Amygdala (tissue), 56 donors: ENCODE data around the gene RAC3.
A peak's percentile ranks its signal among the peaks of the same experiment; 100 is the strongest.
"Not testable (repeated sequence)": the region's sequence is repeated elsewhere in the genome, so short reads cannot be mapped to it uniquely, and the experiment has no call there.

ENCODE experiments used
- DNase-seq, 56 donors: peaks; one replicate each; lab custom pipeline; 2025; lab: John Stamatoyannopoulos, UW

RAC3 gene

GRCh38 chr17:82037092-82037888 lies 5.8 kb downstream of the RAC3 start, which contains the start of gene DCXR:
DCXR (minus strand) TSS chr17:82037697; CDS start chr17:82037682, 15 bp downstream.
- peak; percentile 67 to 99 (median 94) for DNase-seq

GRCh38 chr17:82037889-82038195 lies 6.4 kb downstream of the RAC3 start:
- no peak for DNase-seq

GRCh38 chr17:82038796-82039409 lies 7.4 kb downstream of the RAC3 start:
- DNase-seq, result not testable (repeated sequence)

- no peak for DNase-seq
These were observed 8.3 kb downstream of the RAC3 start for GRCh38 chr17:82039695-82040299.

GRCh38 chr17:82041144-82041814 lies 9.8 kb downstream of the RAC3 start:
- no peak for DNase-seq

GRCh38 chr17:82042649-82043048 lies 11.2 kb downstream of the RAC3 start:
- no peak for DNase-seq

GRCh38 chr17:82043507-82043906 lies 12.0 kb downstream of the RAC3 start:
- DNase-seq, result no peak

GRCh38 chr17:82045936-82046484 lies 14.5 kb downstream of the RAC3 start:
- no peak for DNase-seq

- no peak for DNase-seq
These were observed 15.4 kb downstream of the RAC3 start for GRCh38 chr17:82046903-82047302.

GRCh38 chr17:82047379-82047778 lies 15.9 kb downstream of the RAC3 start:
- no peak for DNase-seq

GRCh38 chr17:82047914-82048570 lies 16.6 kb downstream of the RAC3 start:
- DNase-seq, result no peak

GRCh38 chr17:82048571-82048971 lies 17.1 kb downstream of the RAC3 start:
- DNase-seq, result no peak

- DNase-seq, result no peak
These were observed 17.6 kb downstream of the RAC3 start for GRCh38 chr17:82049106-82049505.

GRCh38 chr17:82049521-82049971 lies 18.1 kb downstream of the RAC3 start:
- no peak for DNase-seq

GRCh38 chr17:82050152-82050760 lies 18.8 kb downstream of the RAC3 start:
- no peak for DNase-seq

- no peak for DNase-seq
These were observed 19.5 kb downstream of the RAC3 start for GRCh38 chr17:82050761-82051641.

GRCh38 chr17:82051776-82052637 lies 20.5 kb downstream of the RAC3 start, which contains the start of the genes GPS1 and RFNG:
GPS1 (plus strand) TSS chr17:82051898; CDS start chr17:82051932, 34 bp downstream.
RFNG (minus strand) TSS chr17:82051811; CDS start chr17:82051766, 45 bp downstream.
- DNase-seq, result peak in 50 of 56 donors; percentile 8 to 83 (median 52)

GRCh38 chr17:82052638-82053059 lies 21.2 kb downstream of the RAC3 start:
- DNase-seq, result no peak
